Endothelial cell of umbilical vein (primary cell): ENCODE data around the gene SDC4. TPM values are rescaled to one million over a fixed set of nuclear protein-coding genes. Genes with fewer than 3 reads are reported as not detected.

Experiments used
- BruUV-seq: library from RNA; stranded (reverse); fragments of 400-500 nt; replicated peaks from 2 replicates; lab custom pipeline; 2021; lab: Mats Ljungman, UMichigan
- CTCF ChIA-PET: fragments of 300-600, 350-600 bp; sonication (Branson Sonifier 250); formaldehyde crosslinking; loops from one replicate; lab custom pipeline; 2021; ENCODE audit warnings: antibody characterized with exemption, inconsistent platforms; lab: Charles Lee
- POLR2A ChIA-PET: fragments of 300-600, 350-600 bp; sonication (Branson Sonifier 250); formaldehyde crosslinking; loops from one replicate; lab custom pipeline; 2021; ENCODE audit warnings: antibody characterized with exemption, inconsistent platforms; lab: Charles Lee
- DNase-seq: peaks from one replicate; pipeline ENCODE4 v3.0.0-alpha.2; 2011; ENCODE audit warnings: low read depth, low spot score
- FAIRE-seq: peaks from 2 replicates; lab custom pipeline; 2011; peaks lifted over from hg19 to GRCh38; lab: Jason Lieb, UNC
- H2AFZ ChIP-seq: 2 replicates; pipeline ENCODE4 v1.6.0; 2012; ENCODE audit warnings: low read depth, low read length, control low read depth, inconsistent platforms
- H3K27ac ChIP-seq: 2 replicates; pipeline ENCODE4 v1.5.1; 2011; ENCODE audit warnings: low read depth, mild to moderate bottlenecking, control low read depth, low read length, moderate library complexity; ENCODE audit not compliant: insufficient read depth
- H3K27me3 ChIP-seq, 2 experiments: 2 replicates each; pipeline versions ENCODE4 v1.6.0 to v1.6.1; 2011; ENCODE audit warnings: low read length in 2 of 2, mixed read lengths in 1 of 2; ENCODE audit not compliant: control insufficient read depth in 2 of 2, insufficient read depth in 2 of 2
- H3K36me3 ChIP-seq, 2 experiments: 2 replicates in 1 of 2; 3 replicates in 1 of 2; pipeline ENCODE4 v1.5.1; 2011; ENCODE audit warnings: low read length in 2 of 2, mild to moderate bottlenecking in 1 of 2, moderate library complexity in 1 of 2; ENCODE audit not compliant: control insufficient read depth in 2 of 2, insufficient read depth in 2 of 2; ENCODE audit errors: extremely low read depth in 1 of 2
- H3K4me1 ChIP-seq: 3 replicates; pipeline ENCODE4 v1.5.1; 2011; ENCODE audit warnings: mild to moderate bottlenecking, low read length; ENCODE audit not compliant: control insufficient read depth, insufficient read depth; ENCODE audit errors: extremely low read depth
- H3K4me2 ChIP-seq: 2 replicates; pipeline ENCODE4 v1.6.1; 2011; ENCODE audit warnings: low read length, control low read depth, mixed read lengths; ENCODE audit not compliant: insufficient read depth
- H3K4me3 ChIP-seq, 3 experiments: fragments of 200-600 bp in 1 of 3; sonication (generic), shearing (Covaris generic) in 1 of 3; replicated peaks in 1 of 3; 2 replicates each; pipeline ENCODE4 v1.5.1; 2011 to 2016; ENCODE audit warnings: control low read depth in 3 of 3, low read length in 3 of 3, mild to moderate bottlenecking in 2 of 3, inconsistent platforms in 1 of 3, low read depth in 1 of 3, moderate library complexity in 1 of 3; ENCODE audit not compliant: insufficient read depth in 1 of 3
- H3K79me2 ChIP-seq: 2 replicates; pipeline ENCODE4 v1.6.0; 2012; ENCODE audit warnings: low read length, inconsistent platforms; ENCODE audit not compliant: control insufficient read depth, insufficient read depth
- H3K9ac ChIP-seq: replicated peaks from 2 replicates; pipeline ENCODE3; 2011; ENCODE audit warnings: low read length, control low read depth; ENCODE audit not compliant: insufficient read depth; ENCODE audit errors: extremely low read depth
- H3K9me1 ChIP-seq: replicated peaks from 3 replicates; pipeline ENCODE4 v1.6.0; 2011; ENCODE audit warnings: mild to moderate bottlenecking, low read length; ENCODE audit not compliant: control insufficient read depth, insufficient read depth; ENCODE audit errors: extremely low read depth
- H3K9me3 ChIP-seq: replicated peaks from 2 replicates; pipeline ENCODE4 v1.5.1; 2012; ENCODE audit warnings: low read length, inconsistent platforms; ENCODE audit not compliant: control insufficient read depth, insufficient read depth
- H4K20me1 ChIP-seq: replicated peaks from 2 replicates; pipeline ENCODE3; 2011; ENCODE audit warnings: mild to moderate bottlenecking, low read length; ENCODE audit not compliant: control insufficient read depth, insufficient read depth; ENCODE audit errors: extremely low read depth
- CTCF ChIP-seq, 2 donors: IDR thresholded peaks; 1 replicate in 1 of 2; 2 replicates in 1 of 2; pipeline ENCODE4 v1.5.1; 2011; ENCODE audit warnings: low read length in 2 of 2, mild to moderate bottlenecking in 2 of 2, moderate library complexity in 2 of 2, control low read depth in 1 of 2, inconsistent platforms in 1 of 2, low read depth in 1 of 2; ENCODE audit not compliant: insufficient read depth in 1 of 2; ENCODE audit errors: extremely low read depth in 1 of 2
- EZH2 ChIP-seq: IDR thresholded peaks from 2 replicates; pipeline ENCODE4 v1.6.1; 2012; ENCODE audit warnings: borderline replicate concordance, low read depth, mild to moderate bottlenecking, moderate library complexity, low read length, inconsistent platforms; ENCODE audit not compliant: severe bottlenecking
- FOS ChIP-seq: IDR thresholded peaks from 2 replicates; pipeline ENCODE4 v1.6.1; 2011; ENCODE audit warnings: mild to moderate bottlenecking, low read length, moderate library complexity, borderline replicate concordance; ENCODE audit not compliant: insufficient read depth
- GATA2 ChIP-seq: IDR thresholded peaks from 2 replicates; pipeline ENCODE4 v1.7.0; 2011; ENCODE audit warnings: low read depth, mild to moderate bottlenecking, moderate library complexity, mixed read lengths, low read length; ENCODE audit not compliant: insufficient read length, insufficient read depth
- JUN ChIP-seq: IDR thresholded peaks from 2 replicates; pipeline ENCODE4 v1.6.1; 2011; ENCODE audit warnings: borderline replicate concordance, low read depth; ENCODE audit not compliant: insufficient read length, insufficient read depth
- MAX ChIP-seq: IDR thresholded peaks from 2 replicates; pipeline ENCODE4 v1.6.1; 2011; ENCODE audit not compliant: insufficient read depth, insufficient read length
- MYC ChIP-seq: IDR thresholded peaks from one replicate; pipeline ENCODE4 v1.6.1; 2011; ENCODE audit warnings: mild to moderate bottlenecking, low read depth, low read length
- POLR2A ChIP-seq: IDR thresholded peaks from 2 replicates; pipeline ENCODE4 v1.6.1; 2012; ENCODE audit warnings: low read depth, mild to moderate bottlenecking, control low read depth, low read length
- POLR2AphosphoS5 ChIP-seq: IDR thresholded peaks from 2 replicates; pipeline ENCODE4 v1.6.1; 2012; ENCODE audit warnings: low read depth, mild to moderate bottlenecking, control low read depth, low read length, moderate library complexity; ENCODE audit not compliant: insufficient read depth
- dilution Hi-C: fragments of 300-500 bp; cut with MboI; formaldehyde crosslinking; loops from one replicate; pipeline ENCODE4 v1.15.0; 2019; ENCODE audit warnings: low sequenced_read_pairs; ENCODE audit not compliant: extremely low pct_ligation_motif_present
- intact Hi-C: fragments of 100-400 bp; cut with micrococcal nuclease; formaldehyde crosslinking; loops from one replicate; pipeline ENCODE4 v1.10.0; 2022
- polyA plus RNA-seq, 4 experiments: library from polyadenylated mRNA; depleted of rRNA in 3 of 4; stranded (reverse) in 3 of 4; unstranded in 1 of 4; fragments of >200 nt; gene quantifications; 2 replicates each; pipeline versions ENCODE4 v1.2.1 to v1.2.3, GENCODE V29; 2011 to 2012; ENCODE audit warnings: missing spikeins in 1 of 4
- total RNA-seq: library from RNA; stranded (reverse); gene quantifications from 2 replicates; pipeline ENCODE4 v1.2.3, GENCODE V29; 2021

SDC4 gene
- total and polyA plus RNA-seq, 2 donors (not counting 3 experiments of a cell fraction or from before 2014, with no cell fraction given): 26.3 to 32.0 TPM

- H3K4me3 ChIP-seq: no peak overlapping the region
- POLR2A ChIA-PET: interaction anchor here (0.5 to 0.9 kb wide), 2 partner anchors 18 to 24 kb away, joined by 5 to 6 read pairs; no protein-coding TSS in a partner anchor
- BruUV-seq: no TSS peak
- intact Hi-C loops (loop anchor here (1.0 kb wide), 2 partner anchors 113 to 127 kb away; no protein-coding TSS in a partner anchor), dilution Hi-C loops (no loop called here)
- no peaks in the 10 kb centered on the region for H3K79me2 ChIP-seq
- peak; percentile 41 for DNase-seq
- CTCF ChIA-PET: interaction anchor here (0.8 to 15.2 kb wide), 22 partner anchors 10 to 448 kb away, joined by 3 to 389 read pairs (median 4); partner anchors contain the start of gene SYS1
- H2AFZ ChIP-seq: no peak overlapping the region
- H3K9ac ChIP-seq: no peak overlapping the region
- H4K20me1 ChIP-seq: no peaks in the 10 kb centered on the region
- no peaks in the 10 kb centered on the region for H3K9me3 ChIP-seq
- peaks cover 0 to 3% of the 10 kb centered on the region in 2 experiments for H3K36me3 ChIP-seq
- H3K27ac ChIP-seq: no peak overlapping the region
- no peaks in the 10 kb centered on the region for H3K4me1 ChIP-seq
- H3K4me2 ChIP-seq: no peak overlapping the region
- peaks cover 2% of the 10 kb centered on the region in 2 experiments for H3K27me3 ChIP-seq
- no peak for TF ChIP-seq POLR2A
- TF ChIP-seq CTCF (IDR thresholded peaks at IDR 0.05; ENCODE audit: extremely low read depth in 1 of 2, insufficient read depth in 1 of 2, low read depth in 1 of 2, low read length in 2 of 2): peak in 1 of 2 donors; percentile 15
- peak; percentile 8 for FAIRE-seq
- no peaks in the 10 kb centered on the region for H3K9me1 ChIP-seq
Observed at GRCh38 chr20:45322952-45323383, 25.3 kb downstream of the SDC4 start.

GRCh38 chr20:45320948-45321595 is 27.2 kb downstream of the SDC4 start:
- FAIRE-seq: no peak
- no peaks in the 10 kb centered on the region for H3K79me2 ChIP-seq
- no peak overlapping the region for H3K4me2 ChIP-seq
- peaks cover 17 to 20% of the 10 kb centered on the region in 2 experiments for H3K27me3 ChIP-seq
- H4K20me1 ChIP-seq: no peaks in the 10 kb centered on the region
- TF ChIP-seq POLR2AphosphoS5 (no peak), CTCF (IDR thresholded peaks at IDR 0.05; ENCODE audit: extremely low read depth in 1 of 2, insufficient read depth in 1 of 2, low read depth in 1 of 2, low read length in 2 of 2) (no peak), EZH2 (no peak), MAX (no peak), POLR2A (no peak), MYC (no peak), FOS (no peak), GATA2 (no peak), JUN (no peak)
- no peaks in the 10 kb centered on the region for H3K9me1 ChIP-seq
- ChIA-PET POLR2A (no interaction called here), CTCF (interaction anchor here (0.8 to 15.2 kb wide), 8 partner anchors 14 to 450 kb away, joined by 3 to 389 read pairs (median 28); partner anchors contain the start of gene SYS1)
- BruUV-seq: no TSS peak
- no peak overlapping the region for H3K4me3 ChIP-seq
- no peak overlapping the region for H2AFZ ChIP-seq
- H3K4me1 ChIP-seq: no peaks in the 10 kb centered on the region
- H3K36me3 ChIP-seq: no peaks in the 10 kb centered on the region
- H3K9me3 ChIP-seq: no peaks in the 10 kb centered on the region
- no peak overlapping the region for H3K9ac ChIP-seq
- no peak overlapping the region for H3K27ac ChIP-seq
- dilution Hi-C loops: no loop called here
- no peak for DNase-seq
- intact Hi-C loops: no loop called here
